ENCODE results near the gene EIF2AK3.

GRCh38 chr2:88556026-88556425 is 71.2 kb downstream of the EIF2AK3 start:
- TF ChIP-seq PATZ1 (tag by site-specific recombination; IDR thresholded peaks at IDR 0.05) (no peak), ZNF138 (tag by site-specific recombination; IDR thresholded peaks at IDR 0.05; ENCODE audit: borderline replicate concordance) (no peak), ZNF202 (tag by site-specific recombination; IDR thresholded peaks at IDR 0.05; ENCODE audit: borderline replicate concordance) (no peak), TCF7L2 (IDR thresholded peaks at IDR 0.05; ENCODE audit: borderline replicate concordance, low read depth, low read length) (no peak), MEIS1 (CRISPR knock-in tag; IDR thresholded peaks at IDR 0.05; ENCODE audit: borderline replicate concordance) (no peak), ZNF658 (tag by site-specific recombination; IDR thresholded peaks at IDR 0.05) (no peak), CTCF (tag by site-specific recombination; IDR thresholded peaks at IDR 0.05) (no peak), SALL2 (tag by site-specific recombination; IDR thresholded peaks at IDR 0.05; ENCODE audit: borderline replicate concordance) (no peak)
